ENCODE measurements around the gene NT5C1B.

- TF ChIP-seq CTCF (conservative IDR thresholded peaks at IDR 0.05) (no peak), EZH2 (IDR thresholded peaks at IDR 0.05; ENCODE audit: low read depth) (no peak)
Observed at GRCh38 chr2:18611184-18611583, 21.8 kb upstream of the NT5C1B start.

Measured in PC-9 (cell line).